Neural cell (in vitro differentiated cells): Measurements from ENCODE around the gene BMP2K.

Source experiments
- EP300 ChIP-seq: fragments of 450-650 bp; conservative IDR thresholded peaks from 2 replicates; pipeline ENCODE4 v1.6.1; 2014; ENCODE audit warnings: antibody characterized with exemption, mild to moderate bottlenecking, moderate library complexity; ENCODE audit not compliant: poor library complexity, severe bottlenecking
- RAD21 ChIP-seq: fragments of 450-650 bp; conservative IDR thresholded peaks from 2 replicates; pipeline ENCODE4 v1.6.1; 2014; ENCODE audit warnings: antibody characterized with exemption, mild to moderate bottlenecking, moderate library complexity
- TF ChIP-seq, protein P1 (sequence below): fragments of 450-650 bp; IDR thresholded peaks from 2 replicates; pipeline ENCODE4 v1.5.1; 2014; ENCODE audit warnings: antibody characterized with exemption, mild to moderate bottlenecking, moderate library complexity; ENCODE audit not compliant: poor library complexity, severe bottlenecking
- TF ChIP-seq, protein P2 (sequence below): IDR thresholded peaks from 2 replicates; pipeline ENCODE4 v1.6.1; 2012; ENCODE audit warnings: borderline replicate concordance

DNA sequence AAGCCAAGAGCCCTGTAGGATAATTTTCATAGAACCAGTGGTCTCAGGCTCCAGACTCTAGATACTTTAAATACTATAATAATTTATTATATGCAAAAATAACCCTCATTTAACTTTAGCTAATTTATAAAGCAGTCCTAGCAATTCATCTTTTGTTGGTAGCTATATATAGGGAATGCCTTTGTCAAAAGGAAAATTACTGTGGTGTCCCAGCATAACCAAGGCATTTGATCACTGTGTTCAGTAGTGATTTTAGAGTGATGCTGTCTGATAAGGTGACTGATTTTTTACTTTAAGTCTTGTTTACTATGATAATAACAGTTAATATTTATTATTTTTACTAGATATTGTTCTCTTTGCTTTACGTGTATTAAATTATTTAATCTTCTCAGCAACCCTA is 101.9 kb downstream of the BMP2K start:
- TF ChIP-seq, protein P1, sequence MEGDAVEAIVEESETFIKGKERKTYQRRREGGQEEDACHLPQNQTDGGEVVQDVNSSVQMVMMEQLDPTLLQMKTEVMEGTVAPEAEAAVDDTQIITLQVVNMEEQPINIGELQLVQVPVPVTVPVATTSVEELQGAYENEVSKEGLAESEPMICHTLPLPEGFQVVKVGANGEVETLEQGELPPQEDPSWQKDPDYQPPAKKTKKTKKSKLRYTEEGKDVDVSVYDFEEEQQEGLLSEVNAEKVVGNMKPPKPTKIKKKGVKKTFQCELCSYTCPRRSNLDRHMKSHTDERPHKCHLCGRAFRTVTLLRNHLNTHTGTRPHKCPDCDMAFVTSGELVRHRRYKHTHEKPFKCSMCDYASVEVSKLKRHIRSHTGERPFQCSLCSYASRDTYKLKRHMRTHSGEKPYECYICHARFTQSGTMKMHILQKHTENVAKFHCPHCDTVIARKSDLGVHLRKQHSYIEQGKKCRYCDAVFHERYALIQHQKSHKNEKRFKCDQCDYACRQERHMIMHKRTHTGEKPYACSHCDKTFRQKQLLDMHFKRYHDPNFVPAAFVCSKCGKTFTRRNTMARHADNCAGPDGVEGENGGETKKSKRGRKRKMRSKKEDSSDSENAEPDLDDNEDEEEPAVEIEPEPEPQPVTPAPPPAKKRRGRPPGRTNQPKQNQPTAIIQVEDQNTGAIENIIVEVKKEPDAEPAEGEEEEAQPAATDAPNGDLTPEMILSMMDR: no peak
- TF ChIP-seq EP300 (no peak), RAD21 (no peak)
- TF ChIP-seq, protein P2, sequence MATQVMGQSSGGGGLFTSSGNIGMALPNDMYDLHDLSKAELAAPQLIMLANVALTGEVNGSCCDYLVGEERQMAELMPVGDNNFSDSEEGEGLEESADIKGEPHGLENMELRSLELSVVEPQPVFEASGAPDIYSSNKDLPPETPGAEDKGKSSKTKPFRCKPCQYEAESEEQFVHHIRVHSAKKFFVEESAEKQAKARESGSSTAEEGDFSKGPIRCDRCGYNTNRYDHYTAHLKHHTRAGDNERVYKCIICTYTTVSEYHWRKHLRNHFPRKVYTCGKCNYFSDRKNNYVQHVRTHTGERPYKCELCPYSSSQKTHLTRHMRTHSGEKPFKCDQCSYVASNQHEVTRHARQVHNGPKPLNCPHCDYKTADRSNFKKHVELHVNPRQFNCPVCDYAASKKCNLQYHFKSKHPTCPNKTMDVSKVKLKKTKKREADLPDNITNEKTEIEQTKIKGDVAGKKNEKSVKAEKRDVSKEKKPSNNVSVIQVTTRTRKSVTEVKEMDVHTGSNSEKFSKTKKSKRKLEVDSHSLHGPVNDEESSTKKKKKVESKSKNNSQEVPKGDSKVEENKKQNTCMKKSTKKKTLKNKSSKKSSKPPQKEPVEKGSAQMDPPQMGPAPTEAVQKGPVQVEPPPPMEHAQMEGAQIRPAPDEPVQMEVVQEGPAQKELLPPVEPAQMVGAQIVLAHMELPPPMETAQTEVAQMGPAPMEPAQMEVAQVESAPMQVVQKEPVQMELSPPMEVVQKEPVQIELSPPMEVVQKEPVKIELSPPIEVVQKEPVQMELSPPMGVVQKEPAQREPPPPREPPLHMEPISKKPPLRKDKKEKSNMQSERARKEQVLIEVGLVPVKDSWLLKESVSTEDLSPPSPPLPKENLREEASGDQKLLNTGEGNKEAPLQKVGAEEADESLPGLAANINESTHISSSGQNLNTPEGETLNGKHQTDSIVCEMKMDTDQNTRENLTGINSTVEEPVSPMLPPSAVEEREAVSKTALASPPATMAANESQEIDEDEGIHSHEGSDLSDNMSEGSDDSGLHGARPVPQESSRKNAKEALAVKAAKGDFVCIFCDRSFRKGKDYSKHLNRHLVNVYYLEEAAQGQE: no peak
